Kidney (tissue), 14 donors: Measurements from ENCODE around the gene DYNC1LI2. TPM values are rescaled to one million over a fixed set of nuclear protein-coding genes. Genes with fewer than 3 reads are reported as not detected.
A peak's percentile ranks its signal among the peaks of the same experiment; 100 is the strongest.

Experiments
- DNase-seq, 5 donors: peaks; one replicate each; pipeline ENCODE4 v3.0.0-alpha.2; 2013 to 2020
- FAIRE-seq: peaks from 2 replicates; lab custom pipeline; 2012; peaks lifted over from hg19 to GRCh38; lab: Jason Lieb, UNC
- H3K27ac ChIP-seq, 2 donors: one replicate each; pipeline ENCODE4 v1.7.0; 2013; ENCODE audit warnings: low read depth in 2 of 2, low read length in 2 of 2, inconsistent platforms in 1 of 2
- H3K27me3 ChIP-seq: one replicate; pipeline ENCODE4 v1.7.1; 2013; ENCODE audit warnings: low read length, inconsistent platforms; ENCODE audit not compliant: control insufficient read depth, insufficient read depth
- H3K36me3 ChIP-seq, 3 donors: one replicate each; pipeline versions ENCODE4 v1.7.0 to v1.7.1; 2013; ENCODE audit warnings: low read length in 3 of 3, control low read depth in 1 of 3, inconsistent platforms in 1 of 3; ENCODE audit not compliant: insufficient read depth in 3 of 3, control insufficient read depth in 2 of 3
- H3K4me1 ChIP-seq, 3 donors: one replicate each; pipeline versions ENCODE4 v1.7.0 to v1.7.1; 2013; ENCODE audit warnings: low read length in 3 of 3, inconsistent platforms in 1 of 3, low read depth in 1 of 3; ENCODE audit not compliant: control insufficient read depth in 2 of 3, insufficient read depth in 2 of 3
- H3K4me3 ChIP-seq, 3 donors: one replicate each; pipeline versions ENCODE4 v1.7.0 to v1.8.1; 2013; ENCODE audit warnings: low read length in 3 of 3, control low read depth in 1 of 3, inconsistent platforms in 1 of 3
- H3K9ac ChIP-seq, 3 donors: one replicate each; pipeline versions ENCODE4 v1.7.0 to v1.7.1; 2013; ENCODE audit warnings: low read length in 3 of 3, control low read depth in 1 of 3, inconsistent platforms in 1 of 3
- H3K9me3 ChIP-seq, 3 donors: one replicate each; pipeline versions ENCODE4 v1.7.0 to v1.7.1; 2013; ENCODE audit warnings: low read length in 3 of 3, control low read depth in 1 of 3, inconsistent platforms in 1 of 3; ENCODE audit not compliant: control insufficient read depth in 2 of 3, insufficient read depth in 1 of 3
- CTCF ChIP-seq: IDR thresholded peaks from 3 replicates; pipeline ENCODE4 v1.5.1; 2012; ENCODE audit warnings: mild to moderate bottlenecking, moderate library complexity, borderline replicate concordance; ENCODE audit not compliant: insufficient read depth; ENCODE audit errors: extremely low read depth
- intact Hi-C: fragments of 100-400 bp; cut with DNase I; formaldehyde crosslinking; loops from one replicate; pipeline ENCODE4 v1.11.1; 2022
- polyA plus RNA-seq: library from polyadenylated mRNA; stranded (reverse); fragments of 350-450 nt; fragmentation: Illumina TruSeq; extraction: RNeasy Lipid Tissue Mini Kit (QIAGEN cat#74804); gene quantifications from one replicate; pipeline ENCODE4 v1.2.3, GENCODE V29; 2014; ENCODE audit warnings: low read depth, low replicate concordance; ENCODE audit not compliant: insufficient read depth
- total RNA-seq: library from RNA; stranded (reverse); fragmentation: NEBNext Ultra II Directional; extraction: Animal tissue kit (Norgen Biotek cat#: 25700); gene quantifications from one replicate; pipeline ENCODE4 v1.2.1, GENCODE V29; 2021
- donor health status: control.
- donor health status: control.
- donor health status: control.
- donor health status: control.
- donor health status: control.
- donor health status: DM: yes; HTN: yes; CAD: no.
- donor health status: Normal renal cell carcinoma (clear cell type).

The DYNC1LI2 gene
- total and polyA plus RNA-seq, 2 donors from 2014 or later: 32.0 to 119 TPM

DNA sequence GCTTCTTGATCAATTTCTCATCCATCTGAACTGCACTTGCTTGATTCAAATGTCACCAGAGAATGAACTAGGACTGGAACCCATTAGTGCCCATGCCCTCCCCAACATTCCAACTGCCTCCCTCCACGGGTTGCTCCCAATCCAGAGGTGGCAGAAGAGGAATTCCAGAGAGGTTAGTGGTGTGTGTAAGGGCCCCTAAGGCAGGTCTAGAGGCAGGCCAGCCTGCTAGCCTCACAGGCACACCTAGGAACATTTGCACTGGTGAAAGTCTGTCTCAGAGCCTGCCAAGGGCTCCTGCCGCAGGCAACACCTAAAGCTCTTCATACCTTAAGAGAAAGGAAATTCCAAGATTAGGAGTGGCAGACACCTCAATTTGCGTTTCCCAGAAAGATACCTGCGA is 33.6 kb downstream of the DYNC1LI2 start:
- Histone ChIP-seq H3K27me3 (no peaks in the 10 kb centered on the region), H3K36me3 (peaks cover 0 to 3% (median under 1%) of the 10 kb centered on the region in 3 donors), H3K9me3 (no peaks in the 10 kb centered on the region), H3K9ac (no peak overlapping the region), H3K4me1 (peaks cover 0 to 7% (median 4%) of the 10 kb centered on the region in 3 donors), H3K27ac (no peak overlapping the region), H3K4me3 (no peak overlapping the region)
- FAIRE-seq (no peak), DNase-seq (no peak)
- TF ChIP-seq CTCF: no peak
- intact Hi-C loops: no loop called here

DNA sequence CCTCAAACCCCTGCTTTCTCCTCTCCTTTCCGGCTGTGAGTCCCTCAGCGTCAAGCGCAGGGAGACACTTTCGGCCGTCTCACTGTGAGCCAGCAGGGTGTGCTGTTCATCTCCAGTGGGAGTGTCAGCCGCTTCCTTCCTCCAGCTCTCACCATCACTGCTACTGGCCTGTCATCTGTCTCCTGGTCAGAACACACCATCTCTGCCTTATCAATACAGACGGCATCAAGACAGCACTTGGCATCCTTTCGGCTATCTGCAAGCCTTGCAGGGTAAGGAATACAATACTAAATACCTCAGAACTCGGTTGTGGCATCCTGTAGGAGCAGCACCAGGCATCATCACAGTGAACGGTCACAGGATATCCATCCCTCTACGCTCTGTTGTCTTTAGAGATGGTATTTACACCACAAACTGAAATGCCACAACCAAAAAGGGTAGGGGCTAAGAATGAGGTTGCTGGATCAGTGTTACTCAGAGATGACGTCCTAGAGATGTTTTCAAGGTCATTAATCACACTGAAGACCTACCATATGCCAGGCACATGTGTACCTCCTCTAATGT is 34.2 kb downstream of the DYNC1LI2 start:
- intact Hi-C loops: no loop called here
- H3K9ac ChIP-seq: no peak overlapping the region
- FAIRE-seq (no peak), DNase-seq (peak in 2 of 5 donors; percentile 37 to 55)
- H3K4me1 ChIP-seq: peaks cover 0 to 7% (median 4%) of the 10 kb centered on the region in 3 donors
- no peak overlapping the region for H3K27ac ChIP-seq
- no peak overlapping the region for H3K4me3 ChIP-seq
- no peaks in the 10 kb centered on the region for H3K9me3 ChIP-seq
- H3K27me3 ChIP-seq: no peaks in the 10 kb centered on the region
- TF ChIP-seq CTCF: peak; percentile 23
- H3K36me3 ChIP-seq: peaks cover 0 to 3% (median 0%) of the 10 kb centered on the region in 3 donors

- no peak overlapping the region for H3K9ac ChIP-seq
- no peaks in the 10 kb centered on the region for H3K9me3 ChIP-seq
- peaks cover 0 to 3% (median 0%) of the 10 kb centered on the region in 3 donors for H3K36me3 ChIP-seq
- TF ChIP-seq CTCF: no peak
- FAIRE-seq (no peak), DNase-seq (peak in 1 of 5 donors; percentile 50)
- no peak overlapping the region for H3K4me3 ChIP-seq
- H3K27me3 ChIP-seq: no peaks in the 10 kb centered on the region
- intact Hi-C loops: no loop called here
- H3K4me1 ChIP-seq: peaks cover 0 to 7% (median 4%) of the 10 kb centered on the region in 3 donors
- H3K27ac ChIP-seq: no peak overlapping the region
Measured at GRCh38 chr16:66714654-66715307, 36.6 kb downstream of the DYNC1LI2 start.
